ENCODE data around the gene GET3. TPM values are rescaled to one million over a fixed set of nuclear protein-coding genes. Genes with fewer than 3 reads are reported as not detected.

The GET3 gene
- total RNA-seq, 1 donor from 2014 or later, result 43.6 TPM

DNA sequence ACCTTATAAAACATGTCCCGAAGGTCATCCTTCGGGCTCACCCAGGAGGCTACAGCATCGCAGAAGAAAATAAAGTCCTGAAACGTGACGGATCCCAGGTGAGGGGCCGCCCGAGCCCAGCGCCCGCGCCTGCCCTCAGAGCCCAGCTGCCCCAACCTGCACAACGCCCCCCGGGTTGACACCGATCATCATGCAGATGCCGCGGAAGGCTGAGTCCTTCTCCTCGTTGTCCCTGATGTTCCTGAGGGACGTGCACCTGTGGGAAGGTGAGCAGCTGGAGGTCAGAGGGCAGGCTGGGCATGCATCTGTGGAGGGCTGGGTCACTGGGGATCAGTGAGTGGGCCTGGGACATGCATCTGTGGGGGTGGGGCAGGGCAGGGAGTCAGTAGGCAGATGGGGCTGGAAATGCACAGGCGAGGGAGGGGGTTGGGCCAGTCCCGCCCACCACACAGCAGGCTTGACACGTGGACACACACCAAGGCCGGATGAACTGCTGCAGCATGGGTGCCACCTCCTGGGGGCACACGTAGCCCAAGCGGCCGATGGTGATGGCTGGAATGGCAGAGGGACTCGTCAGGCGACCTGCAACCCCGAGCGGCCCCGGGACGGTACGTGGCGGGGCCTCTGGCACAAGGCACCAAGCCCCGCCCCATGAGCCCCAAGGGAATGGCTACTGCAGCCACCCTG lies 35.6 kb upstream of the GET3 start:
- H3K27ac ChIP-seq, result no peak overlapping the region
- no peaks in the 10 kb centered on the region for H3K27me3 ChIP-seq
- TF ChIP-seq, protein P1, sequence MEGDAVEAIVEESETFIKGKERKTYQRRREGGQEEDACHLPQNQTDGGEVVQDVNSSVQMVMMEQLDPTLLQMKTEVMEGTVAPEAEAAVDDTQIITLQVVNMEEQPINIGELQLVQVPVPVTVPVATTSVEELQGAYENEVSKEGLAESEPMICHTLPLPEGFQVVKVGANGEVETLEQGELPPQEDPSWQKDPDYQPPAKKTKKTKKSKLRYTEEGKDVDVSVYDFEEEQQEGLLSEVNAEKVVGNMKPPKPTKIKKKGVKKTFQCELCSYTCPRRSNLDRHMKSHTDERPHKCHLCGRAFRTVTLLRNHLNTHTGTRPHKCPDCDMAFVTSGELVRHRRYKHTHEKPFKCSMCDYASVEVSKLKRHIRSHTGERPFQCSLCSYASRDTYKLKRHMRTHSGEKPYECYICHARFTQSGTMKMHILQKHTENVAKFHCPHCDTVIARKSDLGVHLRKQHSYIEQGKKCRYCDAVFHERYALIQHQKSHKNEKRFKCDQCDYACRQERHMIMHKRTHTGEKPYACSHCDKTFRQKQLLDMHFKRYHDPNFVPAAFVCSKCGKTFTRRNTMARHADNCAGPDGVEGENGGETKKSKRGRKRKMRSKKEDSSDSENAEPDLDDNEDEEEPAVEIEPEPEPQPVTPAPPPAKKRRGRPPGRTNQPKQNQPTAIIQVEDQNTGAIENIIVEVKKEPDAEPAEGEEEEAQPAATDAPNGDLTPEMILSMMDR (IDR thresholded peaks at IDR 0.05), result no peak
- DNase-seq (ENCODE audit: low spot score in 2 of 2), result no peak
- peaks cover 0 to 4% of the 10 kb centered on the region in 2 donors for H3K4me1 ChIP-seq
- H3K36me3 ChIP-seq, result peaks cover 66 to 69% of the 10 kb centered on the region in 2 donors
- intact Hi-C loops (cut with DNase I), result no loop called here
- no peak overlapping the region for H3K4me3 ChIP-seq
- no peaks in the 10 kb centered on the region for H3K9me3 ChIP-seq

DNA sequence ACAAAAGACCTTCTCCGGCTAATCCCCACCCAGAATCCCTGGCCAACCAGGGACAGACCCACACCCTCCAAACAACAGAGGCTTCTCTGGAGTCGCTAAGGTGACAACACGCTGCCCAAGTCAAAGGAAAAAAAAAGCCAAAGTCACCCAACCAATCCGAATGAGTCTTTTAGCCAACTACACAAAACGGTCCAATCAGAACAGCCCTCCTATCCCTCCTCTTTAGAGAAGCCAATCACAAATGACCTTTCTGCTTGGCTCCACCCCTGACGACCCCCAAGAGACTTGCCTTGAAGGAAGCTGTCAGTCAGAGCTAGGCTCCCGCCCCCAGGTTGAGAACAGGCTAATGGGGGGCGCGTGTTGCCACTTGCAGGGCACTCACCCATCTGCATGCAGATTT lies 34.3 kb upstream of the GET3 start:
- H3K4me1 ChIP-seq, result no peaks in the 10 kb centered on the region
- H3K27ac ChIP-seq, result no peak overlapping the region
- H3K9me3 ChIP-seq, result no peaks in the 10 kb centered on the region
- H3K36me3 ChIP-seq, result peaks cover 79 to 82% of the 10 kb centered on the region in 2 donors
- no peaks in the 10 kb centered on the region for H3K27me3 ChIP-seq
- TF ChIP-seq, protein P1 (IDR thresholded peaks at IDR 0.05), result no peak
- H3K4me3 ChIP-seq, result no peak overlapping the region
- DNase-seq (ENCODE audit: low spot score in 2 of 2), result no peak
- intact Hi-C loops (cut with DNase I), result no loop called here

DNA sequence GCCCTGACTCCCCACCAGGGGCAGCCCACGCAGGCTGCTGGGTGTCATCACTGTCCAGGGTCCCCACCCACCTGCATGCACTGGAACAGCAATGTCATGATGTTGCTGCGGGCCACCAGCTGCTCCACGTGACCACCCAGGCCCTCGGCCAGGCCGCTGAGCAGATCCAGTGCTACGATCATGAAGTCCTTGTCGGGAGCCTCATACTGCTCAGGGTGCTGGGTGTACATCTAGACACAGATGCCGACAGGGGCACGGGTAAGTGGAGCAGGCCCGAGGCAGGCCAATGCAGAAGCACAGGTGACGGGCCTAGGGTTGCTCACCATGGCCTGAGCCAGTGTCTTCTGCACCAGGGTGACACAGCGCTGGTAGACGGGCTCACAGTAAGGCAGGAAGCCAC lies 32.1 kb upstream of the GET3 start:
- H3K4me3 ChIP-seq, result no peak overlapping the region
- H3K36me3 ChIP-seq, result peaks cover 91 to 100% of the 10 kb centered on the region in 2 donors
- DNase-seq (ENCODE audit: low spot score in 2 of 2), result no peak
- no peaks in the 10 kb centered on the region for H3K4me1 ChIP-seq
- H3K27ac ChIP-seq, result no peak overlapping the region
- TF ChIP-seq, protein P1 (IDR thresholded peaks at IDR 0.05), result no peak
- intact Hi-C loops (cut with DNase I), result no loop called here
- H3K9me3 ChIP-seq, result no peaks in the 10 kb centered on the region
- no peaks in the 10 kb centered on the region for H3K27me3 ChIP-seq

GRCh38 chr19:12705654-12706331 lies 31.5 kb upstream of the GET3 start:
- intact Hi-C loops (cut with DNase I), result no loop called here
- TF ChIP-seq, protein P1 (IDR thresholded peaks at IDR 0.05), result no peak

DNA sequence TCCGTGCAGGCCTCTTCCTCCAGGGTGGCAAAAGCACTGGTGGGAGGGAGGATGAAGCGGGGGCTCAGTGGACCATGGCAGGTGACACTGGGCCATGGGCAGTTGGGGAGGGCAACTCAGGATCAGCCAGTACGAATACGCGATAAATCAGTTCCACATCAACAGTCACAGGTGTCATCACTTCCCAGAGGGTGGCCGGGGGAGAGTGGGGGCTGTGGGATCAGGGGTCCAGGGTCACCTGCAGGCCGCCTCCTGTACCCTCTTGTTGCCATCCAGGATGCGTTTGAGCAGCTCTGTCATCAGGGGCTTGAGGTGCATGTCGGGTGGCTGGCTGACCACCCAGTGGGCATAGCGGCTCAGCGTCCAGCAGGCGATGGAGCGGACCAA lies 31.0 kb upstream of the GET3 start:
- no peaks in the 10 kb centered on the region for H3K27me3 ChIP-seq
- intact Hi-C loops (cut with DNase I), result no loop called here
- peaks cover 91 to 100% of the 10 kb centered on the region in 2 donors for H3K36me3 ChIP-seq
- H3K4me1 ChIP-seq, result no peaks in the 10 kb centered on the region
- no peaks in the 10 kb centered on the region for H3K9me3 ChIP-seq
- no peak overlapping the region for H3K27ac ChIP-seq
- H3K4me3 ChIP-seq, result no peak overlapping the region
- DNase-seq (ENCODE audit: low spot score in 2 of 2), result no peak
- TF ChIP-seq, protein P1 (IDR thresholded peaks at IDR 0.05), result no peak

More at GRCh38 chr19:12705654-12706331, 31.5 kb upstream of the GET3 start:
- H3K27ac ChIP-seq, result no peak overlapping the region
- H3K4me3 ChIP-seq, result no peak overlapping the region
- H3K27me3 ChIP-seq, result no peaks in the 10 kb centered on the region
- H3K4me1 ChIP-seq, result no peaks in the 10 kb centered on the region
- no peak for DNase-seq (ENCODE audit: low spot score in 2 of 2)
- peaks cover 91 to 100% of the 10 kb centered on the region in 2 donors for H3K36me3 ChIP-seq
- no peaks in the 10 kb centered on the region for H3K9me3 ChIP-seq

Measured in ascending aorta (tissue), 2 donors.